H1 (cell line): ENCODE measurements around the gene TRAPPC2L. TPM values are rescaled to one million over a fixed set of nuclear protein-coding genes. Genes with fewer than 3 reads are reported as not detected.

ENCODE experiments used
- CTCF ChIA-PET: fragments of 300-600 bp; sonication (Branson Sonifier 250); formaldehyde crosslinking; loops from one replicate; lab custom pipeline; 2021; ENCODE audit not compliant: partially characterized antibody; lab: Charles Lee
- POLR2A ChIA-PET: fragments of 300-600 bp; sonication (Branson Sonifier 250); formaldehyde crosslinking; loops from one replicate; lab custom pipeline; 2021; ENCODE audit warnings: inconsistent platforms; ENCODE audit not compliant: partially characterized antibody; lab: Charles Lee
- DNase-seq, 2 experiments: peaks; one replicate each; pipeline versions ENCODE4 v3.0.0 to v3.0.0-alpha.2; 2010 to 2022; ENCODE audit warnings: low spot score in 2 of 2, low read depth in 1 of 2, mixed read lengths in 1 of 2
- FAIRE-seq: peaks from 2 replicates; lab custom pipeline; 2011; peaks lifted over from hg19 to GRCh38; lab: Jason Lieb, UNC
- H2AFZ ChIP-seq: 2 replicates; pipeline ENCODE4 v1.8.1; 2012; ENCODE audit warnings: low read length, inconsistent platforms
- H2AK5ac ChIP-seq: 2 replicates; pipeline ENCODE4 v1.6.1; 2013; ENCODE audit warnings: low read depth, low read length
- H2BK120ac ChIP-seq: replicated peaks from 2 replicates; pipeline ENCODE3; 2013; ENCODE audit warnings: low read depth, low read length, inconsistent platforms
- H2BK12ac ChIP-seq: 2 replicates; pipeline ENCODE4 v1.6.1; 2013; ENCODE audit warnings: low read depth, low read length
- H2BK15ac ChIP-seq: 2 replicates; pipeline ENCODE4 v1.6.1; 2013; ENCODE audit warnings: low read length
- H2BK20ac ChIP-seq: 2 replicates; pipeline ENCODE4 v1.6.1; 2013; ENCODE audit warnings: low read length
- H2BK5ac ChIP-seq: 2 replicates; pipeline ENCODE4 v1.6.1; 2013; ENCODE audit warnings: low read depth, low read length
- H3K14ac ChIP-seq: 2 replicates; pipeline ENCODE4 v1.6.1; 2013; ENCODE audit warnings: inconsistent platforms; ENCODE audit not compliant: insufficient read length
- H3K18ac ChIP-seq: 2 replicates; pipeline ENCODE4 v1.6.1; 2013; ENCODE audit warnings: low read length; ENCODE audit errors: extremely low read depth
- H3K23ac ChIP-seq: 2 replicates; pipeline ENCODE4 v1.6.1; 2013; ENCODE audit warnings: inconsistent platforms; ENCODE audit not compliant: insufficient read length
- H3K23me2 ChIP-seq: 2 replicates; pipeline ENCODE4 v1.6.1; 2013; ENCODE audit warnings: low read depth, low read length
- H3K27ac ChIP-seq: 2 replicates; pipeline ENCODE4 v1.6.1; 2011; ENCODE audit warnings: low read depth, low read length, inconsistent platforms
- H3K27me3 ChIP-seq, 4 experiments: replicated peaks in 1 of 4; 1 replicate in 1 of 4; 2 replicates in 3 of 4; pipeline versions ENCODE4 v1.6.1 to v1.8.1; 2011 to 2013; ENCODE audit warnings: low read length in 3 of 4, mild to moderate bottlenecking in 3 of 4, inconsistent platforms in 2 of 4, mixed read lengths in 2 of 4, moderate library complexity in 1 of 4; ENCODE audit not compliant: control insufficient read depth in 3 of 4, insufficient read depth in 3 of 4; ENCODE audit errors: extremely low read depth in 1 of 4
- H3K36me3 ChIP-seq, 4 experiments: 2 replicates each; pipeline versions ENCODE4 v1.6.1 to v1.8.1; 2011 to 2013; ENCODE audit warnings: mild to moderate bottlenecking in 4 of 4, low read length in 3 of 4, moderate library complexity in 2 of 4, control low read depth in 1 of 4, inconsistent platforms in 1 of 4; ENCODE audit not compliant: insufficient read depth in 4 of 4, control insufficient read depth in 2 of 4
- H3K4ac ChIP-seq: replicated peaks from 2 replicates; pipeline ENCODE3; 2013; ENCODE audit warnings: low read length, low read depth, mixed read lengths, inconsistent platforms; ENCODE audit not compliant: insufficient read length
- H3K4me1 ChIP-seq, 4 experiments: replicated peaks in 1 of 4; 1 replicate in 1 of 4; 2 replicates in 3 of 4; pipeline versions ENCODE4 v1.6.1 to v1.8.1; 2011 to 2013; ENCODE audit warnings: low read length in 3 of 4, inconsistent platforms in 2 of 4, mixed read lengths in 1 of 4; ENCODE audit not compliant: insufficient read depth in 4 of 4, control insufficient read depth in 3 of 4
- H3K4me2 ChIP-seq, 2 experiments: 2 replicates each; pipeline versions ENCODE4 v1.6.1 to v1.8.1; 2011 to 2013; ENCODE audit warnings: low read depth in 2 of 2, low read length in 2 of 2, control low read depth in 1 of 2, inconsistent platforms in 1 of 2, mild to moderate bottlenecking in 1 of 2; ENCODE audit not compliant: insufficient read depth in 1 of 2
- H3K4me3 ChIP-seq, 4 experiments: fragments of 200-600, 300-600 bp in 1 of 4; sonication (generic), shearing (Covaris generic), sonication (Bioruptor Twin) in 1 of 4; 2 replicates each; pipeline versions ENCODE4 v1.5.1 to v1.8.1; 2011 to 2016; ENCODE audit warnings: low read length in 4 of 4, low read depth in 3 of 4, control low read depth in 2 of 4, inconsistent platforms in 2 of 4, mild to moderate bottlenecking in 2 of 4, mixed read lengths in 1 of 4, moderate library complexity in 1 of 4; ENCODE audit not compliant: insufficient read depth in 2 of 4; ENCODE audit errors: extremely low read depth in 1 of 4
- H3K56ac ChIP-seq: replicated peaks from 2 replicates; pipeline ENCODE3; 2013; ENCODE audit warnings: low read depth, mild to moderate bottlenecking, mixed read lengths, low read length, inconsistent platforms; ENCODE audit not compliant: insufficient read length
- H3K79me1 ChIP-seq: 2 replicates; pipeline ENCODE4 v1.6.1; 2013; ENCODE audit warnings: low read depth, low read length, control low read depth
- H3K79me2 ChIP-seq, 2 experiments: 2 replicates each; pipeline versions ENCODE4 v1.6.1 to v1.8.1; 2012 to 2013; ENCODE audit warnings: low read length in 2 of 2, mild to moderate bottlenecking in 2 of 2, inconsistent platforms in 1 of 2; ENCODE audit not compliant: insufficient read depth in 2 of 2, control insufficient read depth in 1 of 2
- H3K9ac ChIP-seq, 4 experiments: replicated peaks in 1 of 4; 1 replicate in 1 of 4; 2 replicates in 3 of 4; pipeline versions ENCODE4 v1.6.1 to v1.8.1; 2011 to 2013; ENCODE audit warnings: low read depth in 3 of 4, low read length in 3 of 4, control low read depth in 2 of 4, mild to moderate bottlenecking in 2 of 4, moderate library complexity in 2 of 4, inconsistent platforms in 1 of 4; ENCODE audit errors: extremely low read depth in 1 of 4
- H3K9me3 ChIP-seq, 2 experiments: 2 replicates each; pipeline versions ENCODE4 v1.6.1 to v1.8.1; 2012 to 2013; ENCODE audit warnings: mild to moderate bottlenecking in 2 of 2, moderate library complexity in 2 of 2, control low read depth in 1 of 2, inconsistent platforms in 1 of 2, low read depth in 1 of 2, low read length in 1 of 2, mixed read lengths in 1 of 2; ENCODE audit not compliant: insufficient read depth in 2 of 2
- H4K20me1 ChIP-seq, 2 experiments: replicated peaks in 1 of 2; 2 replicates each; pipeline versions ENCODE3 to v1.8.1; 2011 to 2013; ENCODE audit warnings: inconsistent platforms in 2 of 2, low read length in 2 of 2, mild to moderate bottlenecking in 1 of 2; ENCODE audit not compliant: insufficient read depth in 2 of 2, control insufficient read depth in 1 of 2
- H4K5ac ChIP-seq: 2 replicates; pipeline ENCODE4 v1.6.1; 2013; ENCODE audit warnings: low read length, low read depth, mixed read lengths, inconsistent platforms; ENCODE audit not compliant: insufficient read length
- H4K8ac ChIP-seq: 2 replicates; pipeline ENCODE4 v1.8.0; 2013; ENCODE audit warnings: mild to moderate bottlenecking, moderate library complexity, low read length, inconsistent platforms; ENCODE audit not compliant: insufficient read depth; ENCODE audit errors: extremely low read depth
- H4K91ac ChIP-seq: replicated peaks from 2 replicates; pipeline ENCODE3; 2013; ENCODE audit warnings: low read length, mixed read lengths, inconsistent platforms; ENCODE audit not compliant: insufficient read length
- E2F6 ChIP-seq: IDR thresholded peaks from 2 replicates; pipeline ENCODE4 v1.6.1; 2012; ENCODE audit warnings: inconsistent platforms
- RBBP5 ChIP-seq: IDR thresholded peaks from 2 replicates; pipeline ENCODE4 v1.7.1; 2012; ENCODE audit warnings: low read depth, mild to moderate bottlenecking, inconsistent platforms, low read length, moderate library complexity, borderline replicate concordance
- RNF2 ChIP-seq: fragments of 200-900, 300-1000 bp; sonication (generic); IDR thresholded peaks from 2 replicates; pipeline ENCODE4 v1.7.1; 2016; ENCODE audit warnings: borderline replicate concordance, low read depth, mild to moderate bottlenecking, antibody characterized with exemption, low read length; ENCODE audit not compliant: poor library complexity, severe bottlenecking; ENCODE audit errors: missing control alignments
- SRF ChIP-seq: IDR thresholded peaks from 2 replicates; pipeline ENCODE4 v1.6.1; 2011; ENCODE audit warnings: mild to moderate bottlenecking, low read depth, low read length, moderate library complexity
- TCF12 ChIP-seq: IDR thresholded peaks from 2 replicates; pipeline ENCODE4 v1.6.1; 2011; ENCODE audit warnings: low read depth, mild to moderate bottlenecking, low read length
- WGBS, 2 experiments: shearing (Covaris generic) in 1 of 2; methylation state at CpG; one replicate each; pipeline versions ENCODE4 v1.1.6 to v1.1.7; 2013 to 2015; ENCODE audit warnings: low lambda C conversion rate in 2 of 2, mixed read lengths in 2 of 2, inconsistent platforms in 1 of 2, low coverage in 1 of 2, missing lambda C conversion rate in 1 of 2; ENCODE audit not compliant: insufficient replicate concordance in 2 of 2, insufficient coverage in 1 of 2, insufficient read length in 1 of 2; ENCODE audit errors: extremely low coverage in 1 of 2, missing lambda C conversion rate in 1 of 2; 5-methylcytosine and 5-hydroxymethylcytosine counted together
- polyA plus RNA-seq, 7 experiments: library from polyadenylated mRNA; depleted of rRNA in 3 of 7; stranded (reverse) in 5 of 7; unstranded in 2 of 7; fragments of >200 nt in 5 of 7; fragments of 200-250 nt in 2 of 7; gene quantifications; 1 replicate in 5 of 7; 2 replicates in 1 of 7; 4 replicates in 1 of 7; pipeline versions ENCODE4 v1.2.1 to v1.2.3, GENCODE V29; 2011 to 2013; ENCODE audit warnings: missing spikeins in 2 of 7, mixed read lengths in 2 of 7
- total RNA-seq: library from RNA; stranded (reverse); fragmentation: NEBNext Ultra II Directional; extraction: Animal tissue kit (Norgen Biotek cat#: 25700); gene quantifications from 2 replicates; pipeline ENCODE4 v1.2.1, GENCODE V29; 2021

The TRAPPC2L gene
- total and polyA plus RNA-seq, 2 of the 8 experiments (the other 6 are each of a cell fraction or from before 2014, with no cell fraction given) = 98.7 to 133 TPM

- WGBS, 2 experiments = 84% methylated on average over 13 of the region's 13 CpGs; no CpG with 5 or more reads in 1 of the 2 experiments
- CTCF ChIA-PET = interaction anchor here (0.9 to 1.3 kb wide), 2 partner anchors 10 to 40 kb away, joined by 3 to 5 read pairs; no protein-coding TSS in a partner anchor
- H2AFZ ChIP-seq = no peak overlapping the region
Observed at GRCh38 chr16:88855736-88856121, 1.2 kb upstream of the TRAPPC2L start.

More at GRCh38 chr16:88855736-88856121, 1.2 kb upstream of the TRAPPC2L start:
- H3K4me1 ChIP-seq = peaks cover 0 to 5% (median 3%) of the 10 kb centered on the region in 4 experiments; a peak in 5 of 7 replicates
- H3K4me3 ChIP-seq = peak overlapping the region; percentile 51 to 91 (median 64)
- POLR2A ChIA-PET = interaction anchor here (3.4 kb wide), 1 partner anchor 44 kb away, joined by 25 read pairs; the partner anchor contains the start of gene APRT
- no peak overlapping the region for H2BK12ac ChIP-seq
- DNase-seq (no peak), FAIRE-seq (no peak)
- H4K91ac ChIP-seq = no peak overlapping the region
- no peak overlapping the region for H3K4ac ChIP-seq
- H3K9me3 ChIP-seq = peaks cover 0 to 5% of the 10 kb centered on the region in 2 experiments; a peak in 1 of 4 replicates
- H4K8ac ChIP-seq = peak overlapping the region; percentile 54; the same call in 1 of the 2 replicates
- H3K4me2 ChIP-seq = peak overlapping the region; percentile 49 to 83
- TF ChIP-seq RBBP5 (0 out of 2 replicates have a peak, but pooled peaks have one; percentile 11), RNF2 (no peak), E2F6 (no peak), TCF12 (0 out of 2 replicates have a peak, but pooled peaks have one; percentile 14), SRF (no peak)
- no peak overlapping the region for H2BK15ac ChIP-seq
- H2AK5ac ChIP-seq = no peak overlapping the region
- H3K79me1 ChIP-seq = peaks cover 4% of the 10 kb centered on the region; the same call in 1 of the 2 replicates
- H2BK5ac ChIP-seq = no peak overlapping the region; the same call in 1 of the 2 replicates
- no peak overlapping the region; the same call in 1 of the 2 replicates for H3K18ac ChIP-seq
- no peak overlapping the region for H3K23ac ChIP-seq
- H2BK120ac ChIP-seq = no peak overlapping the region
- H3K9ac ChIP-seq = no peak overlapping the region
- no peak overlapping the region for H3K56ac ChIP-seq
- H4K20me1 ChIP-seq = peaks cover 4 to 10% of the 10 kb centered on the region in 2 experiments
- no peak overlapping the region for H4K5ac ChIP-seq
- peaks cover 0 to 12% of the 10 kb centered on the region in 2 experiments; a peak in 1 of 4 replicates for H3K79me2 ChIP-seq
- H3K27ac ChIP-seq = no peak overlapping the region
- no peak overlapping the region for H3K14ac ChIP-seq
- H3K23me2 ChIP-seq = peaks cover 2% of the 10 kb centered on the region
- H3K36me3 ChIP-seq = peaks cover 5 to 17% (median 13%) of the 10 kb centered on the region in 4 experiments
- H3K27me3 ChIP-seq = no peaks in the 10 kb centered on the region
- no peak overlapping the region for H2BK20ac ChIP-seq
